NT2/D1 (cell line): ENCODE data around the gene ZMIZ2.
A peak's percentile ranks its signal among the peaks of the same experiment; 100 is the strongest.

ENCODE experiments used
- SUZ12 ChIP-seq: IDR thresholded peaks from 2 replicates; pipeline ENCODE4 v1.6.1; 2011; ENCODE audit not compliant: insufficient read length, insufficient read depth; ENCODE audit errors: extremely low read depth
- YY1 ChIP-seq: IDR thresholded peaks from 2 replicates; pipeline ENCODE4 v1.6.1; 2011; ENCODE audit not compliant: insufficient read length, insufficient read depth
- ZNF274 ChIP-seq: IDR thresholded peaks from 2 replicates; pipeline ENCODE4 v1.6.1; 2011; ENCODE audit warnings: mild to moderate bottlenecking, low read depth, low read length

DNA sequence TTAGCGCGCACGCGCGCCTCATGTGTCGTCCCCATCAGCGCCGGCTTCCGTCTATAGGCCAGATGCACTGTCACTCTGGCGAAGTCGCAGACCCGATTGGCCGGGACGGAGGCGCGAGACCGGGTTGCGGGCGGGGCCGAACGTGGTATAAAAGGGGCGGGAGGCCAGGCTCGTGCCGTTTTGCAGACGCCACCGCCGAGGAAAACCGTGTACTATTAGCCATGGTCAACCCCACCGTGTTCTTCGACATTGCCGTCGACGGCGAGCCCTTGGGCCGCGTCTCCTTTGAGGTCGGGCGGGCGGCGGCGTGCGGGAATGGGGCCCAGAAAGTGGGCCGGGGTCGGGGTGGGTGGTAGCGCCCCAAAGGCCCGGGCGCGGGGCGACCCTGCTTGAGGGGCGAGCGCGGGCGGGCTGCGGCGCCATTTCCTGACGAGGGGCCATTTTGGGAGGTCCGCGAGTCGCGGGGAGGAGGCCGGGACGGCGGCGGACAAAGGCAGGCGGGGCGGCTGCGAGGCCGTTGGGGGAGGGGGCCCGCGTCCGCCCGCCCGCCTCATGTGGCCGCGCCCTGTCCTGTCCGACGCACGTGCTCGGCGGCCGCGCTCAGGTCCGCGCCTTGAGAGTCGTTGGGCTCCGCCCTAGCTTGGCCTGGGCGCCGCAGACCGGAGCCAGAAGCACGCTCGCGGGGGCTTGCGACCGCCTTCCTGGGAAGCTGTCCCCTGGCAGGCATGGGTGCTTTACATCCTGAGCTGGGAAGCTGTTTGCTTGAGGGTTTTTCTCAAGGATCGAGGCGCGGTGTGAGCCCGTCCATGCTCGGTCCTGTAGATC is 48.1 kb downstream of the ZMIZ2 start, which contains the start of gene PPIA:
- TF ChIP-seq YY1 (peak; percentile 46), ZNF274 (no peak), SUZ12 (no peak)
